Lung (tissue), 12 donors: ENCODE measurements around the gene HNRNPR. TPM values are rescaled to one million over a fixed set of nuclear protein-coding genes. Genes with fewer than 3 reads are reported as not detected.

Experiments
- ATAC-seq: fragments of 200-7000 bp; cut with Tn5 transposase; one replicate; pipeline ENCODE4 v1.9.1; 2020; ENCODE audit warnings: moderate number of reproducible peaks; ENCODE audit not compliant: insufficient read depth, low FRiP score
- DNase-seq, 3 donors: peaks; one replicate each; pipeline ENCODE4 v3.0.0-alpha.2; 2013 to 2017
- H3K27ac ChIP-seq, 2 donors: one replicate each; pipeline ENCODE4 v1.5.1; 2013; ENCODE audit warnings: mild to moderate bottlenecking in 2 of 2, moderate library complexity in 2 of 2, control low read depth in 1 of 2, inconsistent platforms in 1 of 2, low read depth in 1 of 2, low read length in 1 of 2
- H3K27me3 ChIP-seq, 3 donors: one replicate each; pipeline ENCODE4 v1.5.1; 2013; ENCODE audit warnings: low read length in 2 of 3; ENCODE audit not compliant: control insufficient read depth in 3 of 3, insufficient read depth in 3 of 3
- H3K36me3 ChIP-seq, 4 donors: one replicate each; pipeline ENCODE4 v1.5.1; 2013; ENCODE audit warnings: low read length in 4 of 4, mild to moderate bottlenecking in 1 of 4, moderate library complexity in 1 of 4; ENCODE audit not compliant: control insufficient read depth in 4 of 4, insufficient read depth in 4 of 4
- H3K4me1 ChIP-seq, 5 donors: one replicate each; pipeline ENCODE4 v1.5.1; 2013; ENCODE audit warnings: low read length in 5 of 5, mild to moderate bottlenecking in 2 of 5, moderate library complexity in 1 of 5; ENCODE audit not compliant: control insufficient read depth in 5 of 5, insufficient read depth in 5 of 5
- H3K4me3 ChIP-seq: one replicate; pipeline ENCODE4 v1.5.1; 2013; ENCODE audit warnings: mild to moderate bottlenecking, control low read depth, moderate library complexity
- H3K9ac ChIP-seq, 2 donors: one replicate each; pipeline ENCODE4 v1.5.1; 2013; ENCODE audit warnings: low read length in 2 of 2, control low read depth in 1 of 2; ENCODE audit not compliant: insufficient read depth in 1 of 2
- H3K9me3 ChIP-seq, 4 donors: one replicate each; pipeline ENCODE4 v1.5.1; 2013; ENCODE audit warnings: low read length in 3 of 4, mild to moderate bottlenecking in 1 of 4, moderate library complexity in 1 of 4; ENCODE audit not compliant: control insufficient read depth in 4 of 4, insufficient read depth in 3 of 4
- WGBS, 2 donors: extraction: QIAGEN DNeasy Blood & Tissue Kit; methylation state at CpG; one replicate each; pipeline ENCODE4 v1.1.7; 2013; 5-methylcytosine and 5-hydroxymethylcytosine counted together
- polyA plus RNA-seq, 2 donors: library from polyadenylated mRNA; stranded (reverse); fragments of 200-250 nt; gene quantifications; one replicate each; pipeline ENCODE4 v1.2.1, GENCODE V29; 2013
- total RNA-seq, 2 donors: library from RNA; depleted of rRNA in 1 of 2; stranded (reverse); fragments of >200 nt in 1 of 2; gene quantifications; one replicate each; pipeline ENCODE4 v1.2.1, GENCODE V29; 2014 to 2021
- TF ChIP-seq, protein P1 (sequence below): IDR thresholded peaks from 2 replicates; pipeline ENCODE4 v1.5.1; 2012; ENCODE audit warnings: mild to moderate bottlenecking; ENCODE audit errors: control extremely low read depth, extremely low read depth
- donor health status: control.
- donor health status: control.
- donor health status: Bipolar disorder and iron deficiency.
- donor health status: healthy.
- donor health status: DM: yes; HTN: yes; CAD: no.

The HNRNPR gene
- total and polyA plus RNA-seq, 4 donors = 54.2 to 147 (median 94.9) TPM

DNA sequence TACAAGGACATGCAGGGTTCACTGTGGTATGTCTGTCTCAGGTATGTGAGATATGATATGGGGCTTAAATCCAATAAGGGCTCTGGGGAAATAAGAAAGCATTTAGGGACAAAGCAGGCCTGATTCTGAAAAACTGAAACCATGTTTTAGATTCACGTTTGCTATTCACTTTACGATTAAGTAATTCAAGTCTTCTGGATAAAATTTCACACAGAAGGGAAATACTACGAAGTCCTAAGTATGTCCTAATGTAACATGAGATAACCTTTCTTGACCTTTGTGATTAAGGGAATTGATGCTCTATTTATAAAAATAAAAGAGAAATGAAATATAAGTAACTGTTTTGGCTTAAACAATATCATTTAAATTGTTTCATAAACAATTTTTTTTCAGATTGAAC, 55.4 kb downstream of the HNRNPR start:
- ATAC-seq (no peak), DNase-seq (no peak)
- Histone ChIP-seq H3K4me3 (no peak overlapping the region), H3K27ac (no peak overlapping the region), H3K27me3 (no peaks in the 10 kb centered on the region), H3K36me3 (peaks cover 2 to 14% (median 3%) of the 10 kb centered on the region in 4 donors), H3K9me3 (no peaks in the 10 kb centered on the region), H3K9ac (no peak overlapping the region), H3K4me1 (peaks cover 0 to 6% (median 2%) of the 10 kb centered on the region in 5 donors)
- TF ChIP-seq, protein P1, sequence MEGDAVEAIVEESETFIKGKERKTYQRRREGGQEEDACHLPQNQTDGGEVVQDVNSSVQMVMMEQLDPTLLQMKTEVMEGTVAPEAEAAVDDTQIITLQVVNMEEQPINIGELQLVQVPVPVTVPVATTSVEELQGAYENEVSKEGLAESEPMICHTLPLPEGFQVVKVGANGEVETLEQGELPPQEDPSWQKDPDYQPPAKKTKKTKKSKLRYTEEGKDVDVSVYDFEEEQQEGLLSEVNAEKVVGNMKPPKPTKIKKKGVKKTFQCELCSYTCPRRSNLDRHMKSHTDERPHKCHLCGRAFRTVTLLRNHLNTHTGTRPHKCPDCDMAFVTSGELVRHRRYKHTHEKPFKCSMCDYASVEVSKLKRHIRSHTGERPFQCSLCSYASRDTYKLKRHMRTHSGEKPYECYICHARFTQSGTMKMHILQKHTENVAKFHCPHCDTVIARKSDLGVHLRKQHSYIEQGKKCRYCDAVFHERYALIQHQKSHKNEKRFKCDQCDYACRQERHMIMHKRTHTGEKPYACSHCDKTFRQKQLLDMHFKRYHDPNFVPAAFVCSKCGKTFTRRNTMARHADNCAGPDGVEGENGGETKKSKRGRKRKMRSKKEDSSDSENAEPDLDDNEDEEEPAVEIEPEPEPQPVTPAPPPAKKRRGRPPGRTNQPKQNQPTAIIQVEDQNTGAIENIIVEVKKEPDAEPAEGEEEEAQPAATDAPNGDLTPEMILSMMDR = no peak
- WGBS, 2 donors = 62 to 68% methylated on average over 3 of the region's 3 CpGs

DNA sequence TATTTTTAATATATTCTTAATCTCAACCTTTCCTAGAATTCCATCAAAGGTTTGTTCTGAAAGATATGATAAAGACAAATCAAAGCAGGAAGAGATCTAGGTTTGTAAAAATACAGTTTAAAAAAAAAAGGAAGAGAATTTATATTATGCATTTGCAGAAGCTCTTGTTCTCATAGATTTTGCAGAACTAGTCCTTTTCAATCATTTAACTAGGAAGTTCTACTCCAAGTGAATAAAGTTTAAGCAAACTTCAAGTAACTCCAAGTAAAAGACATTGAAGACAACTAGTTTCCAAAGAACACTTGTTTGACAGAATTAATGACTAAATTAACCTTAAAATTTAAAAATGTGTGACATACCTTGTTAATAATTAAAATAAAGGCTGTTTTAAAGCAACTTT, 55.9 kb downstream of the HNRNPR start:
- peaks cover 0 to 6% (median 2%) of the 10 kb centered on the region in 5 donors for H3K4me1 ChIP-seq
- TF ChIP-seq, protein P1 = no peak
- H3K4me3 ChIP-seq = no peak overlapping the region
- ATAC-seq (no peak), DNase-seq (no peak)
- no peaks in the 10 kb centered on the region for H3K27me3 ChIP-seq
- H3K9me3 ChIP-seq = no peaks in the 10 kb centered on the region
- no peak overlapping the region for H3K9ac ChIP-seq
- H3K36me3 ChIP-seq = peaks cover 2 to 15% (median 3%) of the 10 kb centered on the region in 4 donors
- H3K27ac ChIP-seq = no peak overlapping the region

DNA sequence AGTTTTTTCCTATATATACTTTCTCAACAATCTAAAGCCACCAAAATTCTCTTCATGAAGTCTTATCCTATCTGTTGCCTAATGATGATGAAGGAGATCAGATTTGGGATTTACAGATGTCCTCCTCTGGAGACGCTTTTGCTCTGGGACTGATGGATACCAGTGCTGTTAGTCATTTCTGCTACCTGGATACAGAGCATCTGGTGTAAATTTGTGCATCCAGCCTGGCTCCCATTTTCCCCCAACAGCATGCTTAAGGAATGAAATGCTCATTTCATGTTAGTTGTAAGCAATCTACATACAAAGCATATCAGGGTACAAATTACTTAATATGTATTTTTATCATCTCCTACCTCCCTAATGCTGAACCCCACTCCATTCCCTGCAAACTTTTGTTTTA, 57.7 kb downstream of the HNRNPR start:
- Histone ChIP-seq H3K9me3 (no peaks in the 10 kb centered on the region), H3K27ac (no peak overlapping the region), H3K27me3 (no peaks in the 10 kb centered on the region), H3K36me3 (peaks cover 7 to 20% (median 17%) of the 10 kb centered on the region in 4 donors), H3K4me1 (peaks cover 0 to 4% (median 2%) of the 10 kb centered on the region in 5 donors), H3K9ac (no peak overlapping the region), H3K4me3 (no peak overlapping the region)
- DNase-seq (no peak), ATAC-seq (no peak)
- 96% methylated on average over 1 of the region's 1 CpG for whole genome bisulfite sequencing, 2 donors
- TF ChIP-seq, protein P1 = no peak
